Heart left ventricle (tissue), 13 donors: ENCODE results near the gene HIRIP3.
"Not testable (repeated sequence)": the region's sequence is repeated elsewhere in the genome, so short reads cannot be mapped to it uniquely, and the experiment has no call there.

Experiments
- POLR2A ChIP-seq, 2 donors: fragments of 450-650 bp; IDR thresholded peaks; one replicate each; pipeline ENCODE4 v1.6.1; 2017; ENCODE audit warnings: antibody characterized with exemption in 2 of 2, mild to moderate bottlenecking in 2 of 2, moderate library complexity in 2 of 2
- TF ChIP-seq, protein P1 (sequence below), 12 donors: fragments of 200-600 bp; sonication (generic) in 4 of 12; IDR thresholded peaks; one replicate each; pipeline versions ENCODE4 v1.5.0 to v1.8.0; 2018 to 2022; ENCODE audit warnings: antibody characterized with exemption in 12 of 12, mild to moderate bottlenecking in 5 of 12
- donor health status: ischemic (EF 13 %, LVEDD 7.1; RV severe dilation, severe dysfunction).
- donor health status: DM: no; HTN: yes; CAD: no.
- donor health status: DM: no; HTN: no; CAD: no.
- donor health status: ischemic (EF 25% LVEDD 6.9; RV normal size, moderate dysfunction).
- donor health status: ischemic (EF 25% LVEDD 5.7; RV mildly dilated, moderate dysfunction).
- donor health status: ischemic (EF 35%, LVEDD 5.7; RV mildly dilated, moderate dysfunction).
- donor health status: nonischemic (EF 11% LVEDD 7.7; RV severe dilation, severe dysfunction).
- donor health status: DM: yes; HTN: yes; CAD: no.
- donor health status: PGD.
- donor health status: ischemic (EF 29% LVEDD 5.4; RV normal size, mild dysfunction).
- donor health status: nonischemic (EF 23%, LVEDD 6.1; RV moderate dilation, normal function).

DNA sequence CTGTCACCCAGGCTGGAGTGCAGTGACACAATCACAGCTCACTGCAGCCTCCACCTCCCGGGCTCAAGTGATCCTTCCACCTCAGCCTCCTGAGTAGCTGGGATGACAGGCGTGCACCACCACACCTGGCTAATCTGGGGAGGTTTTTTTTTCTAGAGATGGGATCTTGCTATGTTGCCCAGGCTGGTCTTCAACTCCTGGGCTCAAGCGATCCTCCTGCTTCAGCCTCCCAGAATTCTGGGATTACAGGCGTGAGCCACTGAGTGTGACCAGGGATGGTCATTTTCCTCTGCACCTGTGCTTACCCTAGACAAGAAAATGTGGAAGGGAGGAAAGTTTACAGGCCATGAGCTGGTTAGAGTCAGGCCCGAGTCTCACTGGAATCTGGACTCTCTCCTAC is 45.3 kb upstream of the HIRIP3 start:
- TF ChIP-seq, protein P1, sequence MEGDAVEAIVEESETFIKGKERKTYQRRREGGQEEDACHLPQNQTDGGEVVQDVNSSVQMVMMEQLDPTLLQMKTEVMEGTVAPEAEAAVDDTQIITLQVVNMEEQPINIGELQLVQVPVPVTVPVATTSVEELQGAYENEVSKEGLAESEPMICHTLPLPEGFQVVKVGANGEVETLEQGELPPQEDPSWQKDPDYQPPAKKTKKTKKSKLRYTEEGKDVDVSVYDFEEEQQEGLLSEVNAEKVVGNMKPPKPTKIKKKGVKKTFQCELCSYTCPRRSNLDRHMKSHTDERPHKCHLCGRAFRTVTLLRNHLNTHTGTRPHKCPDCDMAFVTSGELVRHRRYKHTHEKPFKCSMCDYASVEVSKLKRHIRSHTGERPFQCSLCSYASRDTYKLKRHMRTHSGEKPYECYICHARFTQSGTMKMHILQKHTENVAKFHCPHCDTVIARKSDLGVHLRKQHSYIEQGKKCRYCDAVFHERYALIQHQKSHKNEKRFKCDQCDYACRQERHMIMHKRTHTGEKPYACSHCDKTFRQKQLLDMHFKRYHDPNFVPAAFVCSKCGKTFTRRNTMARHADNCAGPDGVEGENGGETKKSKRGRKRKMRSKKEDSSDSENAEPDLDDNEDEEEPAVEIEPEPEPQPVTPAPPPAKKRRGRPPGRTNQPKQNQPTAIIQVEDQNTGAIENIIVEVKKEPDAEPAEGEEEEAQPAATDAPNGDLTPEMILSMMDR (IDR thresholded peaks at IDR 0.05): not testable (repeated sequence)
- TF ChIP-seq POLR2A (IDR thresholded peaks at IDR 0.05): not testable (repeated sequence)
